Calu3 (cell line): Measurements from ENCODE around the gene DIS3L2. TPM values are rescaled to one million over a fixed set of nuclear protein-coding genes. Genes with fewer than 3 reads are reported as not detected.

Source experiments
- BruUV-seq: library from RNA; stranded (reverse); fragments of 400-500 nt; replicated peaks from 2 replicates; lab custom pipeline; 2021; lab: Mats Ljungman, UMichigan
- CTCF ChIA-PET: fragments of 300-600 bp; sonication (Branson Sonifier 250); formaldehyde crosslinking; loops from one replicate; lab custom pipeline; 2022; ENCODE audit warnings: antibody characterized with exemption; lab: Charles Lee
- DNase-seq: peaks from one replicate; pipeline ENCODE4 v3.0.0; 2022
- H3K27ac Mint-ChIP-seq: one replicate; pipeline ENCODE4 v1.8.0; 2022; ENCODE audit warnings: mixed read lengths; ENCODE audit not compliant: unreplicated experiment
- H3K27me3 Mint-ChIP-seq: one replicate; pipeline ENCODE4 v1.8.0; 2022; ENCODE audit warnings: mixed read lengths; ENCODE audit not compliant: unreplicated experiment
- H3K36me3 Mint-ChIP-seq: one replicate; pipeline ENCODE4 v1.8.0; 2022; ENCODE audit warnings: mild to moderate bottlenecking, moderate library complexity, mixed read lengths; ENCODE audit not compliant: insufficient read depth, unreplicated experiment
- H3K4me1 Mint-ChIP-seq: one replicate; pipeline ENCODE4 v1.8.0; 2022; ENCODE audit warnings: mild to moderate bottlenecking, low read depth, mixed read lengths; ENCODE audit not compliant: unreplicated experiment
- H3K4me3 Mint-ChIP-seq: one replicate; pipeline ENCODE4 v1.8.0; 2022; ENCODE audit warnings: mild to moderate bottlenecking, low read depth, moderate library complexity, mixed read lengths; ENCODE audit not compliant: unreplicated experiment
- H3K9me3 Mint-ChIP-seq: one replicate; pipeline ENCODE4 v1.8.0; 2022; ENCODE audit warnings: low read depth, mixed read lengths; ENCODE audit not compliant: unreplicated experiment
- intact Hi-C: fragments of 100-400 bp; cut with micrococcal nuclease; formaldehyde crosslinking; loops from one replicate; pipeline ENCODE4 v1.10.0; 2022; ENCODE audit not compliant: unreplicated experiment
- total RNA-seq: library from RNA; stranded (reverse); gene quantifications from 2 replicates; pipeline ENCODE4 v1.2.3, GENCODE V29; 2022
- TF ChIP-seq, protein P1 (sequence below): fragments of 200-600 bp; IDR thresholded peaks from one replicate; pipeline ENCODE4 v1.8.0; 2022; ENCODE audit warnings: antibody characterized with exemption; ENCODE audit not compliant: unreplicated experiment

The DIS3L2 gene
- total RNA-seq, 1 experiment from 2014 or later = 46.0 TPM

DNA sequence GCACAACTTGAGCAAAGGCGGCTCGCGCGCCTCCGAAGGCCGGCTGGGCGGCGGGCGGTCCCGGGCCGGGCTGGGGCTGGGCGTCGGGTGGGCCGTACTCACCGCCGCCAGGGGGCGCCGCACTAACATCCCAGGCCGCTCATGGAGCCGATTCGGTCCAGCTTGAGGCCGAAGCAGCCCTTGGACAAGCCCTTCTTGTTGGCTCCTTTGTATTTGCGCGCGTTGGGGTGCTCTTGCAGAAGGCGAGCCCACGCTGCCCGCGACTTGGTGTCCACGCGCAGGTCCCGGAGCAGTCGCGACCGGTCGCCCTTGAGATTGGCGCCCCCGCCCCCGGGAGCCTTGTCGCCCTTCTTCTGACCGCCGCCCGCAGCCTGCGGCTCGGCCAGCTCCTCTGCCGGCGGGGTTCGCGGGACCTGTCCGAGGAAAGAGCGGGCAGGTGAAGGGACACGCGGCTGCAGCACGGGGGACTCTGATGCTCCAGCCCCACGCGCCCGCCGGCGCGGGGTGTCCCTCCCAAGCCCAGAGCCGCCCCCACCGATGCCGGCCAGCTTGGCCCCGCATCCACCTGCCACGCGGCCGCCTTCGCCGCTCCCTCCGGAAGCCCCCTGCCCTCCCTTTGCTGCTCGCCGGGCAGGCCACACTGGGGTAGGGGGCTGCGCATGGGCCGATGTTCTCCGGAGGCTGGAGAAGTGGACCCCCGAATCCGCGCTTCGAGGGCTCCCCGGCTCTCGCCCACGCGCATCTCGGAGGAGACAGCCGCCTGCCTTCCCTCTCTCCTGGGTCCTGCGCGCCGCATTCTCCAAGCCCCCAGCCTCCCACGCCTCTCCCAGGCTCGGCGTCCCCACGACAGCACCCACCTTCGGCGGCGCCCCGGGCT lies 36.0 kb upstream of the DIS3L2 start:
- CTCF ChIA-PET = interaction anchor here (0.5 to 1.4 kb wide), 5 partner anchors 25 to 514 kb away, joined by 3 to 11 read pairs (median 4); no protein-coding TSS in a partner anchor
- no peak overlapping the region for H3K27ac Mint-ChIP-seq
- intact Hi-C loops = loop anchor here (1.0 to 2.0 kb wide), 2 partner anchors 217 to 401 kb away; no protein-coding TSS in a partner anchor
- peaks cover 7% of the 10 kb centered on the region for H3K36me3 Mint-ChIP-seq
- peak; percentile 89 for DNase-seq
- BruUV-seq = no TSS peak
- peaks cover 91% of the 10 kb centered on the region for H3K27me3 Mint-ChIP-seq
- H3K4me1 Mint-ChIP-seq = peaks cover 12% of the 10 kb centered on the region
- H3K4me3 Mint-ChIP-seq = peak overlapping the region; percentile 64
- TF ChIP-seq, protein P1, sequence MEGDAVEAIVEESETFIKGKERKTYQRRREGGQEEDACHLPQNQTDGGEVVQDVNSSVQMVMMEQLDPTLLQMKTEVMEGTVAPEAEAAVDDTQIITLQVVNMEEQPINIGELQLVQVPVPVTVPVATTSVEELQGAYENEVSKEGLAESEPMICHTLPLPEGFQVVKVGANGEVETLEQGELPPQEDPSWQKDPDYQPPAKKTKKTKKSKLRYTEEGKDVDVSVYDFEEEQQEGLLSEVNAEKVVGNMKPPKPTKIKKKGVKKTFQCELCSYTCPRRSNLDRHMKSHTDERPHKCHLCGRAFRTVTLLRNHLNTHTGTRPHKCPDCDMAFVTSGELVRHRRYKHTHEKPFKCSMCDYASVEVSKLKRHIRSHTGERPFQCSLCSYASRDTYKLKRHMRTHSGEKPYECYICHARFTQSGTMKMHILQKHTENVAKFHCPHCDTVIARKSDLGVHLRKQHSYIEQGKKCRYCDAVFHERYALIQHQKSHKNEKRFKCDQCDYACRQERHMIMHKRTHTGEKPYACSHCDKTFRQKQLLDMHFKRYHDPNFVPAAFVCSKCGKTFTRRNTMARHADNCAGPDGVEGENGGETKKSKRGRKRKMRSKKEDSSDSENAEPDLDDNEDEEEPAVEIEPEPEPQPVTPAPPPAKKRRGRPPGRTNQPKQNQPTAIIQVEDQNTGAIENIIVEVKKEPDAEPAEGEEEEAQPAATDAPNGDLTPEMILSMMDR = peak; percentile 97
- no peaks in the 10 kb centered on the region for H3K9me3 Mint-ChIP-seq

DNA sequence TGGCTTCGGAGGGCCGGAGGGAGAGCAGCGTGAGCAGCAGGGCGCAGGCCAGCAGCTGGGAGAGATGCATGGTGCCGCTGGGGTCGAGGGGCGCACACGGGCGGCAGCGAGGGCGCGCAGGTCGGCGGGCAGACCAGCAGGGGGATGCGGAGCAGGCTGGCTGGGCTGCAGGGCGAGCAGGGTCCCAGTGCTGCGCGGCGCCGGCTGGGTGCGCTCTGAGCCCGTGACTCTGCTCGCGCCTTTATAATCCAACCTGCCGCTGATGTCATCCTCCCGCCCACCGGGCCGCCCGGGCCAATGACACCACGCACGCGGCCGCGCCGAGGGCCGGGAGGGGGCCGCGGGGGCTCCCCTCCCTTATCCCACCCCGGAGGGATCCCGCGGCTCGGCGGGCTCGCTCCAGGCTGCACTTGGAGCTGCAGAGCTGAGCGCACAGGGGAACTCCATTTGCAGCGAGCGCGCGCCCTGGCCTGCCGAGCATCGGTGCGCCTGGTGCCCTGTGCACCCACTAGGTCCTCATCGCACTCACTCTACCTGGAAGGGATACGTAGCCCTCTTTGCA lies 35.3 kb upstream of the DIS3L2 start, which contains the start of gene NPPC:
NPPC (minus strand) TSS at position 217 of the 562 bp plus-strand sequence; CDS start at position 70, 147 bp downstream.
- no peak within 1 kb of the TSS for H3K27ac Mint-ChIP-seq
- peak within 1 kb of the TSS; percentile 64 for H3K4me3 Mint-ChIP-seq
- BruUV-seq = no TSS peak
- CTCF ChIA-PET = interaction anchor here (0.6 to 1.4 kb wide), 4 partner anchors 22 to 513 kb away, joined by 3 to 11 read pairs (median 3); no protein-coding TSS in a partner anchor
- intact Hi-C loops = no loop called here
- DNase-seq = peak; percentile 52
- peaks cover 12% of the 10 kb centered on the region for H3K4me1 Mint-ChIP-seq
- no peaks in the 10 kb centered on the region for H3K9me3 Mint-ChIP-seq
- TF ChIP-seq, protein P1 = no peak
- H3K36me3 Mint-ChIP-seq = peaks cover 7% of the 10 kb centered on the region
- peaks cover 92% of the 10 kb centered on the region for H3K27me3 Mint-ChIP-seq

DNA sequence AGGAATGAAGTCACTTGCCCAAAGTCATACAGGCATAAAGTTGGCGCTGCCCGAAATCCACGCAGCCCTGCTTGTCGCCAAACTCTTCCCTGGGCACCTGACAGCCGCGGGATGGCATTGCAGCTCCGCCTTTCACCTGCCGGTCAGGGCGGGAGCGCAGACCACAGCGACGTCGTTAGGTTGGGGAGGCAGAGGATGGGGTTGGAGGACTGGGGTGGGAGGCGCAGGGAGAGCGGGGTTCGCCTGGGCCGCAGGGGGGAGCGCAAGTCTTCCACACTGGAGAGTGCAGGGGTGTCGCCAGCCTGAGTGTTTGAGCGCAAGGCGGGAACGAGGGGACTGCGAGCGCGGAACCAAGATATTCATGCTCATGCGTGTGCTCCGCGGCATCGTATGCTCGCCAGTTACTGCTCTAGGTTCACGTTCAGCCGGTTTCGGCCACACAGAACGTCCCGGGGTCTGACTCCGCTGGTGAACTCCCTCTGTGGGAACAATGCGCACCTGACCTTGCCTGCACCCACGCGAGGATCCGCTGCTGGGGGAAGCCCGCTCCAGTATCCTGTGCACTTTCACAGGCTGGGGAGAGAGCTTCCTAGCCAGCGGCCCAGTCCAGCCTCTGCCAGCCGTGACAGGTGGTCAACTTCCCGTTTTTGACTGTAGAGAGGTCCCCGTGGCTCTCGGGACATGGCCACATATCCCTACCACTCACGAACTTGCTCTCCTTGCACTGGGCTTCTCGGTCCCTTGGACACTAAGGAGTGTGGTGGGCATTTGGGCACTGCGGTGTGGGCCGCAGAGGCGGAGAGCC lies 34.5 kb upstream of the DIS3L2 start:
- no peaks in the 10 kb centered on the region for H3K9me3 Mint-ChIP-seq
- intact Hi-C loops = no loop called here

More for the DNA sequence above, 34.5 kb upstream of the DIS3L2 start:
- BruUV-seq = no TSS peak
- Mint-ChIP-seq H3K27ac (no peak overlapping the region), H3K4me1 (peaks cover 12% of the 10 kb centered on the region), H3K27me3 (peaks cover 97% of the 10 kb centered on the region), H3K4me3 (peak overlapping the region; percentile 64), H3K36me3 (peaks cover 7% of the 10 kb centered on the region)
- CTCF ChIA-PET = interaction anchor here (0.6 to 0.7 kb wide), 2 partner anchors 21 to 36 kb away, joined by 3 read pairs; no protein-coding TSS in a partner anchor
- peak; percentile 30 for DNase-seq
- TF ChIP-seq, protein P1 = no peak
